ENCODE results near the gene BIRC3.

The BIRC3 gene

DNA sequence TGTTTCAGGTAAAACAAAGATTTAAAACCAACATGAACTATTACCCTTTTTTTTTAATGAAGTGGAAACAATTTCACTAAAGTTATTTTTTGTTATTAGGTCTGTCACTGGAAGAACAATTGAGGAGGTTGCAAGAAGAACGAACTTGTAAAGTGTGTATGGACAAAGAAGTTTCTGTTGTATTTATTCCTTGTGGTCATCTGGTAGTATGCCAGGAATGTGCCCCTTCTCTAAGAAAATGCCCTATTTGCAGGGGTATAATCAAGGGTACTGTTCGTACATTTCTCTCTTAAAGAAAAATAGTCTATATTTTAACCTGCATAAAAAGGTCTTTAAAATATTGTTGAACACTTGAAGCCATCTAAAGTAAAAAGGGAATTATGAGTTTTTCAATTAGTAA is 60.6 kb downstream of the BIRC3 start:
- DNase-seq (ENCODE audit: low spot score): no peak

DNA sequence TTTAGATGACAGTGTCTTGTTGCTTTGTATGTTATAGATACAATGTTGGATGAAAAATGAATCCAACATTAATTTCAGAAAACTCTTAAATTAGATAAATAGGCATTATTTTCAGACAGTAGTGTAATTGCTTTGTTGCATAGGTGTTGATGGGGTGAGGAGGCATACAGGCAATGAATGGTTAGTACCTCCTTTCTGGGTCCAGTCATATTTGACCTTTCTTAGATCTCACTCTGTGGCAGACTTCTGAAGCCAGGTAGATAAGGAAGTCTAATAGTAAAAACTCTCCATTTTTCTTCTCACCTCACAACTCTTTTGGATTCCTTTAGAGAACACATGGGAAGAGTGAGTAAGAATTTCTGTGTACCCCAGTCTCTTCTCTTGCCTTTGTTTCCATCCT is 61.5 kb downstream of the BIRC3 start:
- DNase-seq (ENCODE audit: low spot score): no peak

DNA sequence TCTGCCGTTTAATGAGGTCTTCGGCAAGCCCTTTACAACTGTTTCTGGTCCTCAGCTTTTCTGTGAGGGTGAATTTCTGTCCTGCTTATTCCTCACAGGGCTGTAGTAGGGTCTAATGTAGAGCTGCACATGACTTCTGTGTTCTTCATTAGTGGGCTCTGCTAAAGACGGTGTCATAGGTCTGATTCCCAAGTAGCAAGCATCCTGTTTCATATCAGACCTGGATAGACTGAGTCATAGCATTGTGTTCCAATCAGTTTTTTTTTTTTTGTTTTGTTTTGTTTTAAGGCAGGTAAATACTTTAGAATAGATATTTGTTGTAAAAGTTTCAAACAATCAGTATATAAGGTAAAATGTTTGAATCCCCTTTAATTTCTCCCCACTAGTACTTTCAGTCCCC is 65.1 kb downstream of the BIRC3 start:
- no peak for DNase-seq (ENCODE audit: low spot score)

DNA sequence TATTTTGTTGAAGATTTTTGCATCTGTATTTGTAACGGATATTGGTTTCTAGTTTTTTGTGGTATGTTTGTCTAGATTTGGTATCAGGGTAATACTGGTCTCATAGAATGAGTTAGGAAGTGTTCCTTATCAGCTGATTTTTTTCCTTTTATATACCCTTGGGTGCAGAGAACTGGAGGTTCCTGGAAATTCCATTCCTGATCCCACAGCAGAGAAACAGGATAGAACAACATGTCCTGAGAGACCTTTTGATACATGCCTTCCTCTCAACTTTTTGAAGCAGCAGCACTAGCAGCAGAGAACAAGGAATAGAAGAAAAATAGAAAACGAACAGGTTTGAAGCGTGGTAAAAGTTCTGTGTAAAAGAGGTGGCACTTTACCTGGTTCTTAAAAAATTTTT is 66.6 kb downstream of the BIRC3 start:
- DNase-seq (ENCODE audit: low spot score): no peak

DNA sequence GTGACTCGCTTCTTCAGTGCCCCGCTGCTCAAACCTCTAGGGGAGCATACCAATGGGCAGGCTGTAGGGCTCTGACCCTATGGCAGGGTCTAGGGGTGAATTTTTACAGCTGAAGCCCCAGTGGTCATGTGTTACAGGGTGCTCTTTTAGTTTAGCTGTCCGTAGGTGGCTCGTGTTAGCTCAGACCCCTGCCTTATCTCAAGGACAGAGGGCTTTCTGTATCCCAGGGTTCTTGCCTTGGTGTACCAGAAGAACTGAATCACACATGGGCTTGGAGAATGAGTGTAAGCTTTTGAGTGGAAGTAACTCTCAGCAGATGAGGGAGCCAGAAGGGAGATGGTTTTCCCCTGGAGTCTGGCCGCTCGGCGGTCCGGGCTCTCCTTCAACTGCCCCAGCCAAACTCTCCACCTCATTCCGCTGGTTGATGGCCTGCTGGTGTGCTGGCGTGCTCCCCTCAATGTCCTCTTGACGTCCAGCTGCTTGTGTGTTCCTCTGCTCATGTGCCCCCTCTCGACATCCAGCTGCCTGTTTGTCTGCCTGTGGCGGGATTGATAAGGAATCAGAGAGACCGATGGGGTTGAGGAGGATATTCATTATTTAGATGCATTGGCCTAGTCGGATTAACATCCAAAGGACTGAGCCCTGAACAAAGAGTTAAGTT is 67.3 kb downstream of the BIRC3 start:
- DNase-seq (ENCODE audit: low spot score): no peak

DNA sequence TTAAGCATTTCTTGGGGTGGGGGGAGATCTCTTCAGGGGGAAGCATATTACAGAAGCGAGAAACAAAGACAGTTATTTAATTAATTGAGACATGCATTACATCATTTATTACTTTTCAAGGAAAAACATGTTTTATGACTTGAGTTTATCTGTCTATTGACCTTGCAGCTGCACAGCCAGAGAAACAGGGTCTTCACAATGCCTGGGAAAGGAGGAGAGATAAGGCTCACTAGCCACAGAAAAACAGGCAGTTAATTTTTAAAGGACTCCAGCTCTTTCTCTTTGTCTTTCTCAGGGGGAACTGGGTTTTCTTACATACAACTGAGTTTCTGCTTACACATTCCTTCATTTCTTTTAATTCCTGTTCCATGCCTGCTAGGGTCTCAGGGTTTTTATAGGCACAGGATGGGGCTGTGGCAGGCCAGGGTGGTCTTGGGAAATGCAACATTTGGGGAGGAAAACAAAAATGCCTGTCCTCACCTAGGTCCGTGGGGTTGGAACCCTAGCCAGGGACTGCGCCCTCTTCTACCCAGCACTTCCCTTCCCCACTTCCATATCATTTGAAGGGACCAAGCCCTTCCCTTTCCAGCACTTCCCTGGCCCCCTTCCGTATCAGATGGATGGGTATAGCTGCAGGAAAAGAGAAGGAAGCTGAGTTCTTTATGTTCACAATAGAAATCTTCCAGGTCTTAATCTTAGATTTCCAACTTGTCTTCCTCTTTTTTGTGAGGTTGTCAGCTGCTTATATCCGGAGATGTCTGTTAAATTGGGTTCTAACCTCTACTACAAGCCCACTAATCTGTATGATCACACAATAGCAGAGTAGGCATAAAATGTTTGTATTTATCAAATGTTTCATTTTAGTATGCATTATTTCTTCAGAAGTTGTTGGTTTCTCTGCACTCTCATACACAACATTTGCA is 68.1 kb downstream of the BIRC3 start:
- DNase-seq (ENCODE audit: low spot score): no peak

DNA sequence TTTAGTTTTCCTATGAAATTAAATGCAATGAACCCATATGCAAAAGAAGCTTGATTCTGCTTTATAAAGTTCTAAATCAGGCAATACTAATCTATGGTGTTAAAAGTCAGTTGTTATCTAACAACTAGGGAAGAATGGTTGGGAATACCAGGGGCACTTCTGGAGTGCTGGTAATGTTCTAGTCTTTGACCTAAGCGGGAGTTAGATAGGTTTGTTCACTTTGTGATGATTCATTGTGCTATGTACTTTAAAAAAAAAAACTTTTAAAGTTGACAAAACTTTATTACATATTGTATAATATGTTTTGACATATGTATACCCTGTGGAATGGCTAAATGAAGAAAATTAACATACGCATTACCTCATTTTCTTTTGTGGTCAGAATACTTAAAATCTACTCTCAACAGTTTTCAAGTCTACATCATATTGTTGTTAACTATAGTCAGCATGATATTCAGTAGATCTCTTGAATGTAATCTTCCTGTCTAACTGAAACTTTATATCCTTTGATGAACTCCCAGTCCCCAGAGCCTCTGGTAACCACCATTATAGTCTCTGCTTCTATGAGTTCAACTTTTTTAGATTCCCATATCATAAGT is 69.0 kb downstream of the BIRC3 start:
- no peak for DNase-seq (ENCODE audit: low spot score)

DNA sequence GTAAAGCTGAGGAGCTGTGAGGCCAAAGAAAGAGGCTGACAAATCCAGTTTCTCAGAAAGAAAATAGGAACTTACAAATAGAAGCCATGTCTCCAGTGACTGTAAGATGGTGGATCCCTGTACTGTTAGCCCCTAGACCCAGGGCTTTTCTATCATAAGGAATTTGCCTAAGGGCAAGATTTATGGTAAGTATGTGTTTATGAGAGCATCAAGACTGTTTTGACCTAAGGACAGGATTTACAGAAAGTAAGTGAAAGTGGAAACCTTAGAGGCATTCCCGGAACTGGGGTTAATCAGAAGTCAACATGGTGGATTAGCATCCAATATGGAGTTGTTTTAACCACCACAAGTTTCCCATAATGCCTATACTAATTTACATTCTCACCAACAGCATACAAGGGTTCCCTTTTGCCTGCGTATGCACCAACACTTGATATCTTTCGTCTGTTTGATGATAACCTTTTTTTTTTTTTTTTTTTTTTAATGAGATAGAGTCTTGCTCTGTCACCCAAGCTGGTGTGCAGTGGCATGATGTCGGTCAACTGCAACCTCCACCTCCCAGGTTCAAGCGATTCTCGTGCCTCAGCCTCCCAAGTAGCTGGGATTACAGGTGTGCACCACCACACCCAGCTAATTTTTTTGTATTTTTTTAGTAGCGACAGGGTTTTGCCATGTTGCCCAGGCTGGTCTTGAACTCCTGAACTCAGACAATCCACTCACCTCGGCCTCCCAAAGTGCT is 69.9 kb downstream of the BIRC3 start:
- DNase-seq (ENCODE audit: low spot score): no peak
